Measurements from ENCODE around the gene PSMF1. TPM values are rescaled to one million over a fixed set of nuclear protein-coding genes. Genes with fewer than 3 reads are reported as not detected.

PSMF1 gene
- total and polyA plus RNA-seq, 4 donors, result 37.5 to 161 (median 68.2) TPM

DNA sequence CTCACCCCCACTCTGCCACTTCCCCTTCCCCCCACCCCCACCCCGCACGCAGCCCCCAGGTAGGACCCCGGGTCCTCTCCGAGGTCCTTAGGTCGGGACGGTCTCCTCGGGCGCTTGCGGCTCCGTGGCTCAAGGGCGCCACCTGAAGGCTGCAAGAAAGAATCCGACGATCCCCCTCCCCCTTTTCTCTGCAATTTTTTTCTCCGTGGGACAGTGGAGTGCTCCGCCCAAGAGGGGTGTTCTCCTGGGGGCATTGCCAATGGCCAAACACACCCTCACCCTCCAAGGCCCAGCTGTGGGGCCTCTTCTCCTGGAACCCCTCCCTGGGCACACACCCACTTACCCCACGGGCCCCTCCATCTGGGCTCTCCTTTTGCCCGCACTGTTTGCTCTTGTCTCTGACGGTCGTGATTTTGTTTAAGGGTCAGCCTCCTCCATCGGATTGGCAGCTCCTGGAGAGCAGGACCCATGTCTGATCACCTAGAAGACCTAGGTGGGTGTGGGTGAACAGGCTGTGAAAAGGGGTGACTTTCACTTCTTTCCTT is 67.5 kb downstream of the PSMF1 start:
- Histone ChIP-seq H3K9ac (ENCODE audit: insufficient read depth in 1 of 2, low read length in 2 of 2) (no peak overlapping the region), H3K36me3 (ENCODE audit: control insufficient read depth in 4 of 4, insufficient read depth in 4 of 4, low read length in 4 of 4) (peaks cover 0 to 2% (median 1%) of the 10 kb centered on the region in 4 donors), H3K27ac (ENCODE audit: low read depth in 1 of 2, low read length in 1 of 2) (no peak overlapping the region), H3K4me3 (no peak overlapping the region), H3K9me3 (ENCODE audit: control insufficient read depth in 4 of 4, insufficient read depth in 3 of 4, low read length in 3 of 4) (peaks cover 0 to 5% (median 2%) of the 10 kb centered on the region in 4 donors), H3K4me1 (ENCODE audit: control insufficient read depth in 5 of 5, insufficient read depth in 5 of 5, low read length in 5 of 5) (peaks cover 0 to 40% (median 9%) of the 10 kb centered on the region in 5 donors), H3K27me3 (ENCODE audit: control insufficient read depth in 3 of 3, insufficient read depth in 3 of 3, low read length in 2 of 3) (peaks cover 0 to 26% (median 7%) of the 10 kb centered on the region in 3 donors)
- 9 to 12% methylated on average over 20 of the region's 20 CpGs for WGBS, 2 donors
- peak; percentile 74 for ATAC-seq (ENCODE audit: insufficient read depth, low FRiP score)
- TF ChIP-seq, protein P1, sequence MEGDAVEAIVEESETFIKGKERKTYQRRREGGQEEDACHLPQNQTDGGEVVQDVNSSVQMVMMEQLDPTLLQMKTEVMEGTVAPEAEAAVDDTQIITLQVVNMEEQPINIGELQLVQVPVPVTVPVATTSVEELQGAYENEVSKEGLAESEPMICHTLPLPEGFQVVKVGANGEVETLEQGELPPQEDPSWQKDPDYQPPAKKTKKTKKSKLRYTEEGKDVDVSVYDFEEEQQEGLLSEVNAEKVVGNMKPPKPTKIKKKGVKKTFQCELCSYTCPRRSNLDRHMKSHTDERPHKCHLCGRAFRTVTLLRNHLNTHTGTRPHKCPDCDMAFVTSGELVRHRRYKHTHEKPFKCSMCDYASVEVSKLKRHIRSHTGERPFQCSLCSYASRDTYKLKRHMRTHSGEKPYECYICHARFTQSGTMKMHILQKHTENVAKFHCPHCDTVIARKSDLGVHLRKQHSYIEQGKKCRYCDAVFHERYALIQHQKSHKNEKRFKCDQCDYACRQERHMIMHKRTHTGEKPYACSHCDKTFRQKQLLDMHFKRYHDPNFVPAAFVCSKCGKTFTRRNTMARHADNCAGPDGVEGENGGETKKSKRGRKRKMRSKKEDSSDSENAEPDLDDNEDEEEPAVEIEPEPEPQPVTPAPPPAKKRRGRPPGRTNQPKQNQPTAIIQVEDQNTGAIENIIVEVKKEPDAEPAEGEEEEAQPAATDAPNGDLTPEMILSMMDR (IDR thresholded peaks at IDR 0.05; ENCODE audit: control extremely low read depth, extremely low read depth), result peak; percentile 22
- DNase-seq, result peak; percentile 51 to 73 (median 68)

DNA sequence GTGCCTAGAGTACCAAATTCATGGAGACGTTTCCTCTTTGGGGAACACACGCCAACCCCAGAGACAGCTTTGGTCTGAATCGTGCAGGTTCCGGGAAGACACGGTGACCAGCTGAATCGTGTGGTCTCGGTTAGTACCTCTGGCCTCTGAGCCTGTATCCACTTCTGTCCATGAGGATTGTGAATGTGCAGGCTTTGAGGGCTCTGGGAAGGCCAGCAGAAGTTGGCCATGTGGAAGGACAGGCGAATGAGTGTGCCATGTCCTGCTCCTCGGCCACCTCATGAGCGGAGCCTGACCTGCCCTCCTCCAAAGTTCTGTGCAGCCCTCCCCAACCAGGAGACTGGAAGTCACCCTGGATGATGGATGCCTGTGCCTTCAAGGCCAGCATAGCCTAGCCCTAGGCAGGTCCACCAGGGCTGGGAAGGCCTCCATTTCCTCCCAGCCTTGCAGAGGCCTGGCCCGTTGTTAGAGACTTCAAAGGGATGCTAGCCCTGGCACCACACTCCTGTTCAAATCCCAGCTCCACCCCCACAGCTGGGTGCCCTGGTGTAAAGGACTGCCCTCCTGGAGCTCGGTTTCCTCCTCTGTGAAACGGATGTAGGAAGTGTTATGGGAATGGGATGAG is 68.1 kb downstream of the PSMF1 start:
- H3K9ac ChIP-seq (ENCODE audit: insufficient read depth in 1 of 2, low read length in 2 of 2), result no peak overlapping the region
- TF ChIP-seq, protein P1 (IDR thresholded peaks at IDR 0.05; ENCODE audit: control extremely low read depth, extremely low read depth), result no peak
- peaks cover 0 to 2% (median 0%) of the 10 kb centered on the region in 4 donors for H3K36me3 ChIP-seq (ENCODE audit: control insufficient read depth in 4 of 4, insufficient read depth in 4 of 4, low read length in 4 of 4)
- no peak overlapping the region for H3K4me3 ChIP-seq
- ATAC-seq (ENCODE audit: insufficient read depth, low FRiP score) (no peak), DNase-seq (no peak)
- H3K4me1 ChIP-seq (ENCODE audit: control insufficient read depth in 5 of 5, insufficient read depth in 5 of 5, low read length in 5 of 5), result peaks cover 0 to 46% (median 9%) of the 10 kb centered on the region in 5 donors
- H3K9me3 ChIP-seq (ENCODE audit: control insufficient read depth in 4 of 4, insufficient read depth in 3 of 4, low read length in 3 of 4), result peaks cover 0 to 5% (median 2%) of the 10 kb centered on the region in 4 donors
- 76 to 82% methylated on average over 13 of the region's 13 CpGs for WGBS, 2 donors
- peak overlapping the region in 1 of 2 donors; percentile 13 for H3K27ac ChIP-seq (ENCODE audit: low read depth in 1 of 2, low read length in 1 of 2)
- peaks cover 0 to 26% (median 7%) of the 10 kb centered on the region in 3 donors for H3K27me3 ChIP-seq (ENCODE audit: control insufficient read depth in 3 of 3, insufficient read depth in 3 of 3, low read length in 2 of 3)

DNA sequence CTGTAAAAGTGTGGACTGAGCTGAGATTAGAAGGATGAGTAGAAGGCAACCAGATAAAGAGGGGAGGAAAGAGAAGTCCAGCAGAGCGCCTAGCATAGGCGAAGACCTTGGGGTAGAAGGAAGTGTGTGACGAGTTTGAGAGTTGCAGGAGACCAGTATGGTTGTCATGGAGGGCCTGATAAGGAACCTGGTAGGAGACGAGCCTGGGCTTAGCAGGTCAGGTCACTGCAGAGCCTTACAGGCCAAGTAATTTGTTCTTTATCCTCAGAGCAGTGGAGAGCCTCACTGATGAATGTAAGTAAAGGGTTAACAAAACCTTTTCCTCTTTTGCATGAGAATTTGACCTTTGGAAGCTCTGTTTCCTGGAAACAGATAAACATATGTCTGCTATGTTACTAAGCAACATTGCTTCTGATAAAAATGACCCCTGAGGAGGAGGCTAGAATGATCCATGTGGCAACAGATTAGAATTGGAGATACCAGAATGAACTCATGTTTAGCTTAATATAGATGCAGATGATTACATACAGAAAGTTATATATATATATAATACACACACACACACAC is 69.3 kb downstream of the PSMF1 start:
- Histone ChIP-seq H3K9me3 (ENCODE audit: control insufficient read depth in 4 of 4, insufficient read depth in 3 of 4, low read length in 3 of 4) (peaks cover 0 to 5% (median 2%) of the 10 kb centered on the region in 4 donors), H3K4me1 (ENCODE audit: control insufficient read depth in 5 of 5, insufficient read depth in 5 of 5, low read length in 5 of 5) (peaks cover 0 to 54% (median 11%) of the 10 kb centered on the region in 5 donors), H3K9ac (ENCODE audit: insufficient read depth in 1 of 2, low read length in 2 of 2) (peak overlapping the region in 1 of 2 donors; percentile 44), H3K4me3 (no peak overlapping the region), H3K36me3 (ENCODE audit: control insufficient read depth in 4 of 4, insufficient read depth in 4 of 4, low read length in 4 of 4) (peaks cover 0 to 2% (median 0%) of the 10 kb centered on the region in 4 donors), H3K27me3 (ENCODE audit: control insufficient read depth in 3 of 3, insufficient read depth in 3 of 3, low read length in 2 of 3) (peaks cover 0 to 26% (median 7%) of the 10 kb centered on the region in 3 donors), H3K27ac (ENCODE audit: low read depth in 1 of 2, low read length in 1 of 2) (no peak overlapping the region)
- 52 to 62% methylated on average over 4 of the region's 4 CpGs for WGBS, 2 donors
- no peak for ATAC-seq (ENCODE audit: insufficient read depth, low FRiP score)
- peak in 2 of 3 donors; percentile 65 to 71 for DNase-seq
- TF ChIP-seq, protein P1 (IDR thresholded peaks at IDR 0.05; ENCODE audit: control extremely low read depth, extremely low read depth), result no peak
